Esophagus squamous epithelium (tissue), 4 donors: Measurements from ENCODE around the gene KIF7.

ENCODE experiments used
- POLR2A ChIP-seq, 4 donors: fragments of 450-650 bp; IDR thresholded peaks; one replicate each; pipeline ENCODE4 v1.6.1; 2017; ENCODE audit warnings: antibody characterized with exemption in 4 of 4, mild to moderate bottlenecking in 4 of 4, moderate library complexity in 3 of 4
- TF ChIP-seq, protein P1 (sequence below), 6 experiments: fragments of 450-650 bp in 4 of 6; fragments of 200-600 bp in 2 of 6; sonication (generic) in 2 of 6; IDR thresholded peaks; one replicate each; pipeline ENCODE4 v1.5.1; 2016 to 2019; ENCODE audit warnings: antibody characterized with exemption in 6 of 6, mild to moderate bottlenecking in 4 of 6, moderate library complexity in 4 of 6

- TF ChIP-seq, protein P1, sequence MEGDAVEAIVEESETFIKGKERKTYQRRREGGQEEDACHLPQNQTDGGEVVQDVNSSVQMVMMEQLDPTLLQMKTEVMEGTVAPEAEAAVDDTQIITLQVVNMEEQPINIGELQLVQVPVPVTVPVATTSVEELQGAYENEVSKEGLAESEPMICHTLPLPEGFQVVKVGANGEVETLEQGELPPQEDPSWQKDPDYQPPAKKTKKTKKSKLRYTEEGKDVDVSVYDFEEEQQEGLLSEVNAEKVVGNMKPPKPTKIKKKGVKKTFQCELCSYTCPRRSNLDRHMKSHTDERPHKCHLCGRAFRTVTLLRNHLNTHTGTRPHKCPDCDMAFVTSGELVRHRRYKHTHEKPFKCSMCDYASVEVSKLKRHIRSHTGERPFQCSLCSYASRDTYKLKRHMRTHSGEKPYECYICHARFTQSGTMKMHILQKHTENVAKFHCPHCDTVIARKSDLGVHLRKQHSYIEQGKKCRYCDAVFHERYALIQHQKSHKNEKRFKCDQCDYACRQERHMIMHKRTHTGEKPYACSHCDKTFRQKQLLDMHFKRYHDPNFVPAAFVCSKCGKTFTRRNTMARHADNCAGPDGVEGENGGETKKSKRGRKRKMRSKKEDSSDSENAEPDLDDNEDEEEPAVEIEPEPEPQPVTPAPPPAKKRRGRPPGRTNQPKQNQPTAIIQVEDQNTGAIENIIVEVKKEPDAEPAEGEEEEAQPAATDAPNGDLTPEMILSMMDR (IDR thresholded peaks at IDR 0.05) = no peak
- TF ChIP-seq POLR2A (IDR thresholded peaks at IDR 0.05) = no peak
These were observed 936 bp downstream of the KIF7 start for GRCh38 chr15:89654301-89654761.
